ENCODE results near the gene HMCN1.
"Not testable (repeated sequence)": the region's sequence is repeated elsewhere in the genome, so short reads cannot be mapped to it uniquely, and the experiment has no call there.

Gene HMCN1

DNA sequence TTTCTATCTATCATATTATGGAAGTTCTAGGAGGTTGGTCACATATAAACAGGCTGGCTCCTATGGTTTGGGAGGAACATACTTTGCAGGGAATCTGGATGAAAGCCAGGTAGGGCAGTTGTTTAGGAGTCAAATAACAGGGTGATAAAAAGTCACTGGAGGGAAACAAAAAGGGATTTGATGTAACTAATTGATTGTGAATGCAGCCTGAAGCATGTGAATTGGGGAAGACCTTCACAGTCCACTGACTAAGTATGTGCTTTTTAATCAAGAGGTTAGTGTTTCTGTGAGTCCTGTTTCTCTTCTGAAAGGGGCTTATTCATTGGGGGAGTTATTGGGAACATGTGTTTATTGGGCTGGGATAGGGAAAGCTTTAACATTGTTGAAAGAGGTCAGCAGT lies 41.3 kb downstream of the HMCN1 start:
- TF ChIP-seq, protein P1, sequence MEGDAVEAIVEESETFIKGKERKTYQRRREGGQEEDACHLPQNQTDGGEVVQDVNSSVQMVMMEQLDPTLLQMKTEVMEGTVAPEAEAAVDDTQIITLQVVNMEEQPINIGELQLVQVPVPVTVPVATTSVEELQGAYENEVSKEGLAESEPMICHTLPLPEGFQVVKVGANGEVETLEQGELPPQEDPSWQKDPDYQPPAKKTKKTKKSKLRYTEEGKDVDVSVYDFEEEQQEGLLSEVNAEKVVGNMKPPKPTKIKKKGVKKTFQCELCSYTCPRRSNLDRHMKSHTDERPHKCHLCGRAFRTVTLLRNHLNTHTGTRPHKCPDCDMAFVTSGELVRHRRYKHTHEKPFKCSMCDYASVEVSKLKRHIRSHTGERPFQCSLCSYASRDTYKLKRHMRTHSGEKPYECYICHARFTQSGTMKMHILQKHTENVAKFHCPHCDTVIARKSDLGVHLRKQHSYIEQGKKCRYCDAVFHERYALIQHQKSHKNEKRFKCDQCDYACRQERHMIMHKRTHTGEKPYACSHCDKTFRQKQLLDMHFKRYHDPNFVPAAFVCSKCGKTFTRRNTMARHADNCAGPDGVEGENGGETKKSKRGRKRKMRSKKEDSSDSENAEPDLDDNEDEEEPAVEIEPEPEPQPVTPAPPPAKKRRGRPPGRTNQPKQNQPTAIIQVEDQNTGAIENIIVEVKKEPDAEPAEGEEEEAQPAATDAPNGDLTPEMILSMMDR (conservative IDR thresholded peaks at IDR 0.05; ENCODE audit: low read depth): no peak
- ChIA-PET CTCF (no interaction called here), POLR2A (ENCODE audit: low non-redundant PET) (no interaction called here)
- DNase-seq (ENCODE audit: low spot score): no peak
- no peak overlapping the region for H3K27ac ChIP-seq

DNA sequence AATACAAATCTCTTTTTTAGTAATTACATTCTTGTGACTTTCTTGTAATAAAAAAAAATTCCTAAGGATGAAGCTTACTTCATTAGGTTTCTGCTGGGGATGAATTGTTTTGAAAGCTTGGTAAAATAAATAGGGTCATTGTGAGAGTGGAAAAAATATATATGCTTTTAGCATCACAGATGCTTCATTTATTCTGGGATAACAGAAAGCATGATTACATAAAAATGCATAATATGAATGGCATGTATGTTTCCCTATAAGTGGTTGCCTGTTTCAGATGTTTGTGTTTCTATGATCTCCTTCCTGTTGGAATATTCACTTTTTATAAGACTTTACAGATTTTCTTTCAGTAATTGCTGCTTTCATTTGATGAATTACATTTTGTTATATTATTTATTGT lies 42.3 kb downstream of the HMCN1 start:
- no peak overlapping the region for H3K27ac ChIP-seq
- TF ChIP-seq, protein P1 (conservative IDR thresholded peaks at IDR 0.05; ENCODE audit: low read depth): no peak
- ChIA-PET POLR2A (ENCODE audit: low non-redundant PET) (no interaction called here), CTCF (interaction anchor here (0.5 to 0.7 kb wide), 2 partner anchors 18 to 30 kb away, joined by 3 to 8 read pairs; no protein-coding TSS in a partner anchor)
- DNase-seq (ENCODE audit: low spot score): no peak

DNA sequence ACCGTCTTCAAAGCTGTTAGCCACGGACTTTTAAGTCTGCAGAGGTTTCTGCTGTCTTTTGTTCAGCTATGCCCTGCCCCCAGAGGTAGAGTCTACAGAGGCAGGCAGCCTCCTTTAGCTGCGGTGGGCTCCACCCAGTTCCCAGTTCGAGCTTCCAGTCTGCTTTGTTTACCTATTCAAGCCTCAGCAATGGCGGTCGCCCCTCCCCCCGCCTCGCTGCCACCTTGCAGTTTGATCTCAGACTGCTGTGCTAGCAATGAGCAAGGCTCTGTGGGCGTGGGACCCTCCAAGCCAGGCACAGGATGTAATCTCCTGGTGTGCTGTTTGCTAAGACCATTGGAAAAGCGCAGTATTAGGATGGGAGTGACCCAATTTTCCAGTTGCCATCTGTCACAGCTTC lies 49.7 kb downstream of the HMCN1 start:
- H3K27ac ChIP-seq; POLR2A ChIA-PET (ENCODE audit: low non-redundant PET); DNase-seq (ENCODE audit: low spot score); CTCF ChIA-PET: not testable (repeated sequence)

DNA sequence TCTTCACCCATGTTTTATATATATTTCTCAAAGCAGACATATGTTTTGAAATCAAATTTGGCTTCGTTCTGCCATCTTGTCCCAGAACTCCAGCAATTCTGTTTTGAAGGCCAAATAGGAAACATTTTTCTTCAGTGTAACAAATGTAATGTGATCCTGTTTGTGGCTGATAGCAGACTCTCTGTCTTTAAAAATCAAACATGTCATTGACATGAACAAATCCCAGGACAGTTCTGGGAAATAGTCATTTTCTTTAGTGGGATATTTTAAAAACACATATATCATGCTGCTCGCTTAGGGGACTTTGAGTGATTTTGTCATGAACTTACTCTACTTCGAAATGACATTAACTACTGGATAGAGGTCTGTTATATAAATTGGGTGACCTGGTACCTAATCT lies 51.4 kb downstream of the HMCN1 start:
- CTCF ChIA-PET: interaction anchor here (1.0 kb wide), 1 partner anchor 15 kb away, joined by 3 read pairs; no protein-coding TSS in a partner anchor
- POLR2A ChIA-PET (ENCODE audit: low non-redundant PET): no interaction called here
- no peak for DNase-seq (ENCODE audit: low spot score)
- TF ChIP-seq, protein P1 (conservative IDR thresholded peaks at IDR 0.05; ENCODE audit: low read depth): no peak
- H3K27ac ChIP-seq: no peak overlapping the region

DNA sequence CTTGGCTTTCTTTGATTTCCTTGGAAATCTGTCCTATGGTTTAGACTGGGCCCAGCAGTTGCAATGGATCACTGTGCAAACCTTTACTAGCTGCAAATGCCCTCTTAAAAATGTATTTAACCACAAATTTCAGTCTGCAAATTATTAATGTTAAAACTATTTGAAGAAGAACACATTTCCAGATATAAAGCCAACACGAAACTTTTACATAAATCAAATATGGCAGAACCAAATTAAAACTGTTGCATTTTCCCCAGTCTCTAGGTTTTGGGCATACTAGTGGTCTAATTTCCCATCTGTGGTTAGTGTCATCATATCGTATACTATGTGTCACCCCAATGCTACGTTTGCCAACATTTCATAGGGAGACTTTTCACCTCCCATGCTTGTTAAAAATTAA lies 52.3 kb downstream of the HMCN1 start:
- TF ChIP-seq, protein P1 (conservative IDR thresholded peaks at IDR 0.05; ENCODE audit: low read depth): no peak
- no peak overlapping the region for H3K27ac ChIP-seq
- ChIA-PET CTCF (interaction anchor here (1.0 kb wide), 1 partner anchor 16 kb away, joined by 3 read pairs; no protein-coding TSS in a partner anchor), POLR2A (ENCODE audit: low non-redundant PET) (no interaction called here)
- no peak for DNase-seq (ENCODE audit: low spot score)

DNA sequence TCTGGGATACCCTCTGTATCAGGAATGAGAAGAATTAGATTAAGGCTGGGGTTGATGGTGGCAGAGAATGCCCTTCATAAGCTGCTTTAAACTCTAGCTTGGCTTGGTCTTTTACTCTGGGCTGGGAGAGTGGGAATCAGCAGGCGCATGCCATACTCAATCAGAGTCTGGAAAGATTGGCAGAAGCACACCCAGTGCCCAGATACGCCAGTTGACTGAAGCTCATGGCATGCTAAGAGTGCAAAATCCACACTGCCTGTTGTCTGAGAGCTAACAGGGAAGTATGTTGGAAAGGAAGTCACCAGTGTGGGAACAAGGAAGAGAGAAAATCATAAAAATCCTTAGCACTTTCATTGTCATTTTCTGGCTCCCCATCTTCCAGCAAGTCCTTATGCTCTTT lies 53.0 kb downstream of the HMCN1 start:
- no peak for DNase-seq (ENCODE audit: low spot score)
- ChIA-PET CTCF (no interaction called here), POLR2A (ENCODE audit: low non-redundant PET) (no interaction called here)
- TF ChIP-seq, protein P1 (conservative IDR thresholded peaks at IDR 0.05; ENCODE audit: low read depth): no peak
- no peak overlapping the region for H3K27ac ChIP-seq

DNA sequence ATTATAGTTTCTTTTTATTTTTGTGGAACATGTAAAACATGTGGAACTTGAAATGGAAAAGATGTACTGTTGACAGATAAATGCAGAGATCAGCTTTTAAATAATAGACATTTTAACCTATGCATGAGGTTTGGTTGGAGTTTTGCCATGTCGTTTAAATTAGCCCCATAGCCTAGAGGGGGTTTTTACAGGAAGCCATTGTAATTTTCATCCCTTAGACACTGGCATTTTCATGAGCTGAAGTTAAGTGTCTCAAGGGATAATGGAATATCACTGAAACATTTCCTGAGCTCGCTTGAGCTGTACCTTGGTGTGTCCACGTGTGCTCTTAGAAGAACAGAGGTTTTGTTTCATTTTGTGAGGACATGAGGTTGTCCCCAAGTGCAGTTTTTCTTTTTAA lies 54.2 kb downstream of the HMCN1 start:
- no peak overlapping the region for H3K27ac ChIP-seq
- ChIA-PET CTCF (no interaction called here), POLR2A (ENCODE audit: low non-redundant PET) (no interaction called here)
- TF ChIP-seq, protein P1 (conservative IDR thresholded peaks at IDR 0.05; ENCODE audit: low read depth): no peak
- DNase-seq (ENCODE audit: low spot score): no peak

All from RWPE1 (cell line).